ENCODE data around the gene CAMLG. TPM values are rescaled to one million over a fixed set of nuclear protein-coding genes. Genes with fewer than 3 reads are reported as not detected.
A peak's percentile ranks its signal among the peaks of the same experiment; 100 is the strongest.

The CAMLG gene
- total and polyA plus RNA-seq, 9 donors: 40.7 to 58.5 (median 54.7) TPM

- Histone ChIP-seq H3K4me3 (ENCODE audit: low read length) (no peak overlapping the region), H3K27ac (ENCODE audit: low read length) (no peak overlapping the region), H3K9me3 (replicated peaks; ENCODE audit: control insufficient read depth, low read depth, low read length) (no peaks in the 10 kb centered on the region), H3K36me3 (ENCODE audit: control insufficient read depth, insufficient read depth, low read length) (no peaks in the 10 kb centered on the region), H3K27me3 (ENCODE audit: control insufficient read depth, insufficient read depth, low read length) (no peaks in the 10 kb centered on the region), H3K4me1 (ENCODE audit: control insufficient read depth, insufficient read depth, low read length) (no peaks in the 10 kb centered on the region)
- no CpG with 5 or more reads among the region's 3 CpGs for WGBS (ENCODE audit: insufficient coverage)
- DNase-seq: no peak
These were observed 5.5 kb upstream of the CAMLG start for GRCh38 chr5:134732819-134733218.

GRCh38 chr5:134735243-134735642 is 3.1 kb upstream of the CAMLG start:
- H3K36me3 ChIP-seq (ENCODE audit: control insufficient read depth, insufficient read depth, low read length): no peaks in the 10 kb centered on the region
- H3K4me3 ChIP-seq (ENCODE audit: low read length): no peak overlapping the region
- peaks cover 9% of the 10 kb centered on the region for H3K4me1 ChIP-seq (ENCODE audit: control insufficient read depth, insufficient read depth, low read length)
- WGBS (ENCODE audit: insufficient coverage): 94% methylated on average over 2 of the region's 4 CpGs
- no peaks in the 10 kb centered on the region for H3K9me3 ChIP-seq (replicated peaks; ENCODE audit: control insufficient read depth, low read depth, low read length)
- H3K27me3 ChIP-seq (ENCODE audit: control insufficient read depth, insufficient read depth, low read length): no peaks in the 10 kb centered on the region
- no peak overlapping the region for H3K27ac ChIP-seq (ENCODE audit: low read length)
- no peak for DNase-seq

- H3K4me3 ChIP-seq (ENCODE audit: low read length): no peak overlapping the region
- WGBS (ENCODE audit: insufficient coverage): no CpG with 5 or more reads among the region's 2 CpGs
- H3K36me3 ChIP-seq (ENCODE audit: control insufficient read depth, insufficient read depth, low read length): peaks cover 4% of the 10 kb centered on the region
- peaks cover 9% of the 10 kb centered on the region for H3K4me1 ChIP-seq (ENCODE audit: control insufficient read depth, insufficient read depth, low read length)
- H3K9me3 ChIP-seq (replicated peaks; ENCODE audit: control insufficient read depth, low read depth, low read length): no peaks in the 10 kb centered on the region
- H3K27me3 ChIP-seq (ENCODE audit: control insufficient read depth, insufficient read depth, low read length): no peaks in the 10 kb centered on the region
- DNase-seq: no peak
- H3K27ac ChIP-seq (ENCODE audit: low read length): no peak overlapping the region
These were observed 2.1 kb upstream of the CAMLG start for GRCh38 chr5:134736173-134736812.

GRCh38 chr5:134738963-134739661 is 764 bp downstream of the CAMLG start:
- H3K27ac ChIP-seq (ENCODE audit: low read length): peak overlapping the region; percentile 96
- peak; percentile 62 for DNase-seq
- H3K36me3 ChIP-seq (ENCODE audit: control insufficient read depth, insufficient read depth, low read length): peaks cover 10% of the 10 kb centered on the region
- no peaks in the 10 kb centered on the region for H3K27me3 ChIP-seq (ENCODE audit: control insufficient read depth, insufficient read depth, low read length)
- peak overlapping the region; percentile 89 for H3K4me3 ChIP-seq (ENCODE audit: low read length)
- peaks cover 9% of the 10 kb centered on the region for H3K4me1 ChIP-seq (ENCODE audit: control insufficient read depth, insufficient read depth, low read length)
- 0% methylated on average over 9 of the region's 21 CpGs for WGBS (ENCODE audit: insufficient coverage)
- no peaks in the 10 kb centered on the region for H3K9me3 ChIP-seq (replicated peaks; ENCODE audit: control insufficient read depth, low read depth, low read length)

- 92% methylated on average over 11 of the region's 11 CpGs for WGBS (ENCODE audit: insufficient coverage)
- H3K27me3 ChIP-seq (ENCODE audit: control insufficient read depth, insufficient read depth, low read length): no peaks in the 10 kb centered on the region
- no peak for DNase-seq
- H3K9me3 ChIP-seq (replicated peaks; ENCODE audit: control insufficient read depth, low read depth, low read length): no peaks in the 10 kb centered on the region
- H3K4me3 ChIP-seq (ENCODE audit: low read length): no peak overlapping the region
- no peak overlapping the region for H3K27ac ChIP-seq (ENCODE audit: low read length)
- H3K36me3 ChIP-seq (ENCODE audit: control insufficient read depth, insufficient read depth, low read length): peaks cover 10% of the 10 kb centered on the region
- H3K4me1 ChIP-seq (ENCODE audit: control insufficient read depth, insufficient read depth, low read length): peaks cover 9% of the 10 kb centered on the region
These were observed 2.7 kb downstream of the CAMLG start for GRCh38 chr5:134741052-134741451.

DNA sequence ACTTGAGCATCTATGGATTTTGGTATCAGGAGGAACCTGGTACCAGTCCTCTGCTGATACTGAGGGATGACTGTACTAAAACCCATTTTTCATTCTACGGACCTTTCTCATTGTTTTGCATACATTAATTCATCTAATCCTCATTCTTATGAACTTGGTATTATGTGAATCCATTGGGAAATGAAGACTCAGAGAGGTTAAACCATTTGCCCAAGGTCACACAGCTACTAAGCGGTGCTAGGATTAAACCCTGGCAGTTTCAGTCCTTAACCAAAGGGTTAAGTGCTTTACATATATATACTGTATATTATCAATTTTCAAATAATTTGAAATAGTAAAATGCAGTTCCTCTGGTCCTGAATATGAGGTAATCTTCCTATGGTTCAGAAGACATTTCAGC is 3.8 kb downstream of the CAMLG start:
- Histone ChIP-seq H3K27me3 (ENCODE audit: control insufficient read depth, insufficient read depth, low read length) (no peaks in the 10 kb centered on the region), H3K9me3 (replicated peaks; ENCODE audit: control insufficient read depth, low read depth, low read length) (no peaks in the 10 kb centered on the region), H3K4me1 (ENCODE audit: control insufficient read depth, insufficient read depth, low read length) (peaks cover 9% of the 10 kb centered on the region), H3K4me3 (ENCODE audit: low read length) (no peak overlapping the region), H3K36me3 (ENCODE audit: control insufficient read depth, insufficient read depth, low read length) (peaks cover 10% of the 10 kb centered on the region), H3K27ac (ENCODE audit: low read length) (no peak overlapping the region)
- DNase-seq: no peak
- no CpG with 5 or more reads among the region's 2 CpGs for WGBS (ENCODE audit: insufficient coverage)

GRCh38 chr5:134749415-134749814 is 11.1 kb downstream of the CAMLG start:
- no peaks in the 10 kb centered on the region for H3K4me1 ChIP-seq (ENCODE audit: control insufficient read depth, insufficient read depth, low read length)
- no peak for DNase-seq
- no peak overlapping the region for H3K4me3 ChIP-seq (ENCODE audit: low read length)
- no peaks in the 10 kb centered on the region for H3K27me3 ChIP-seq (ENCODE audit: control insufficient read depth, insufficient read depth, low read length)
- no peaks in the 10 kb centered on the region for H3K9me3 ChIP-seq (replicated peaks; ENCODE audit: control insufficient read depth, low read depth, low read length)
- WGBS (ENCODE audit: insufficient coverage): no CpG with 5 or more reads among the region's 3 CpGs
- H3K27ac ChIP-seq (ENCODE audit: low read length): no peak overlapping the region
- peaks cover 7% of the 10 kb centered on the region for H3K36me3 ChIP-seq (ENCODE audit: control insufficient read depth, insufficient read depth, low read length)

DNA sequence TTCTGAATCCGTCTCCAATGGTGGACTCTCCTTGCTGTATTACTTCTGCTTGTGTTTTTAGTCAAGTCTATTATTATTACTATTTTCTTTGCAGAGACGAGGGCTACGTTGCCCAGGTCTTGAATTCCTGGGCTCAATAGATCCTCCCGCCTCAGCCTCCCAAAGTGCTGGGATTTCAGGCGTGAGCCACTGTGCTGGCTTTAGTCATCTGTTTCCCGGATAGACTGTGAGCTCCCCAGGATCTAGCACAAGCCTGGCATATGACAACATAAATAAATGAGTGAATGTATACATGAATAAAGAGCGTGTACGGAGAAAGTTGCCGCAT is 19.8 kb downstream of the CAMLG start:
- no peak for DNase-seq
- Histone ChIP-seq H3K27me3 (ENCODE audit: control insufficient read depth, insufficient read depth, low read length) (no peaks in the 10 kb centered on the region), H3K4me1 (ENCODE audit: control insufficient read depth, insufficient read depth, low read length) (peaks cover 6% of the 10 kb centered on the region), H3K27ac (ENCODE audit: low read length) (peak overlapping the region; percentile 59), H3K36me3 (ENCODE audit: control insufficient read depth, insufficient read depth, low read length) (no peaks in the 10 kb centered on the region), H3K9me3 (replicated peaks; ENCODE audit: control insufficient read depth, low read depth, low read length) (no peaks in the 10 kb centered on the region), H3K4me3 (ENCODE audit: low read length) (peak overlapping the region; percentile 91)
- WGBS (ENCODE audit: insufficient coverage): 20% methylated on average over 6 of the region's 9 CpGs

GRCh38 chr5:134758504-134759341 is 20.4 kb downstream of the CAMLG start, which contains the start of gene DDX46:
Gene DDX46 (plus strand): TSS chr5:134758779. CDS start chr5:134758939, 160 bp downstream.
- H3K27me3 ChIP-seq (ENCODE audit: control insufficient read depth, insufficient read depth, low read length): no peaks in the 10 kb centered on the region
- WGBS (ENCODE audit: insufficient coverage): under 1% methylated on average over 60 of the region's 73 CpGs
- DNase-seq: peak; percentile 97
- H3K4me3 ChIP-seq (ENCODE audit: low read length): peak within 1 kb of the TSS; percentile 91
- H3K9me3 ChIP-seq (replicated peaks; ENCODE audit: control insufficient read depth, low read depth, low read length): no peaks in the 10 kb centered on the region
- peaks cover 6% of the 10 kb centered on the region for H3K4me1 ChIP-seq (ENCODE audit: control insufficient read depth, insufficient read depth, low read length)
- peaks cover under 1% of the 10 kb centered on the region for H3K36me3 ChIP-seq (ENCODE audit: control insufficient read depth, insufficient read depth, low read length)
- H3K27ac ChIP-seq (ENCODE audit: low read length): peak within 1 kb of the TSS; percentile 59

Data from muscle of leg (tissue), 11 donors.